HG02870 (cell line): ENCODE data around the gene GPR61.

Source experiments
- ATAC-seq: cut with Tn5 transposase; IDR thresholded peaks from one replicate; pipeline ENCODE4 v1.9.1; 2021; ENCODE audit warnings: mild to moderate bottlenecking, moderate library complexity; ENCODE audit not compliant: unreplicated experiment

Gene GPR61

GRCh38 chr1:109508001-109508872 is 31.4 kb upstream of the GPR61 start:
- no peak for ATAC-seq

- no peak for ATAC-seq
Measured at GRCh38 chr1:109508873-109509175, 30.8 kb upstream of the GPR61 start.

DNA sequence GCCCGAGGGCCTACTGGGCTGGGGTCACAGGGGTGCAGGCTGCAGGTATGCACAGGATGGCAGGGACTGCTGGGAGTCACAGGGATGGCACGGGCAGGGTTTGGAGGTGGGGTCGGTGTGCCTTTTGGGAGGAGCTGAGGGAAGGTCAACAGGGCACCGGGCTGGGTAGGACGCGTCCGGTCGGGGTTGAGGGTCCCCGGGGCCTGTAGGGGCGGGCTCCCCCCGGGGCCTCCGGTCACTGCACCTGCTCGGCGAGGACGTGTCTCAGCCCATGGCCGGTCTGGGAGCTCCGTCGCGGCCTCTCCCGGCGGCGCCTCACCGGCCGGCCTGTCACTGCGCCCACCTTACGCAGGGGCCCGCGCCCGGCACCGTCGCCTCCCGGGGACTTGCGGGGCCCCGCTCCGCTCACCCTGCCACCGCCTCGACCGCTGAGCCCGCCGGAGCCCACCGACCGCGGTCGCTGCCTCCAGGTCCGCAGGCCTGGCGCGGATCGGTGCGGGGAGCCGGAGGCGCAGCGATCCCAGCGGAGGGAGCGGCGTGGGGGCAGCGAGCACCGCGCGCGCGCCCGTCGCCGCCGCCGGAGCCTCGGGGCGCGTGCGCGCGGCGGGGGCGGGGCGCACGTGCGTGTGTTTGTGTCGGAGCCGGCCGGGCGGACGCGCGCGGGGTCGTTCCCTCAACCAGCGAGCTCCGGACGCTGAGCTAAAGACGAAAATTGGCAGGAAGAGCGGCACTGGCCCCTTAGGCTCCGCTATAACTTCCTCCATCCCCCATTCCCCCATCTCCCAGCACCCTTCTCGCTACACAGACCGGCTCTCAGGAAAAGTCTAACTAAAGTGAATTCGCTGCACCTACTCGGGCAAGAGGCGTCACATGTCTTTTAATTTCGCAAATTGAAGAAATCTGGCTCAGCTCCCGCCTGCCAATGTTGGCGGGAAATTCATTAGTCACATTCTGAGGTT is 30.2 kb upstream of the GPR61 start, which contains the start of gene AMIGO1:
TSS of gene AMIGO1 (minus strand) at position 552 of the 959 bp plus-strand sequence. CDS start 815 bp downstream, outside the sequence.
- no peak for ATAC-seq

DNA sequence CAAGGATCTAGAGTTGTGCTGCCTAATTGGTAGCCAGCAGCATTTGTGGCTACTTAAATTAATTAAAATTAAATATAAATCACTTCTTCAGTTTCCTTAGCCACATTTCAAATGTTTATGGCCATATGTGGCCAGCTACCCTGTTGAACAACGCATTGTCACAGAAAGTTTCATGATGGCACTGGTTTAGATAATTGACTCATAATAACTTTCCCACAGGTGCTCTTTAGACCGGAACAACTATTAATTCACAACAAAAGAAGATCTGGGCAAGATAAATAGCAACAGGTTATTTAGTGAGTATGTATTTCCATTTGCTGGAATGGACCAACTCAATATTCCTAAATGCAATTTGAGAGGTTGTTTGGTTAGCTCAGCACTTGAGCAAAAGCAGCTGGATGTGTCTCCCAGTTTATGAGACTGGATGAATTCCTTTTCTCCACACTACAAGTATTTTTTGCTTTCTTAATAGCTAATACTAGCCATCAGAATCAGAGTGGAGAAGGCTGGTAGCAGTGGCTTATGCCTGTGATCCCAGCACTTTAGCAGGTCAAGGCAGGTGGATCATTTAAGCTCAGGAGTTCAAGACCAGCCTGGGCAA is 26.5 kb upstream of the GPR61 start:
- ATAC-seq, result no peak

DNA sequence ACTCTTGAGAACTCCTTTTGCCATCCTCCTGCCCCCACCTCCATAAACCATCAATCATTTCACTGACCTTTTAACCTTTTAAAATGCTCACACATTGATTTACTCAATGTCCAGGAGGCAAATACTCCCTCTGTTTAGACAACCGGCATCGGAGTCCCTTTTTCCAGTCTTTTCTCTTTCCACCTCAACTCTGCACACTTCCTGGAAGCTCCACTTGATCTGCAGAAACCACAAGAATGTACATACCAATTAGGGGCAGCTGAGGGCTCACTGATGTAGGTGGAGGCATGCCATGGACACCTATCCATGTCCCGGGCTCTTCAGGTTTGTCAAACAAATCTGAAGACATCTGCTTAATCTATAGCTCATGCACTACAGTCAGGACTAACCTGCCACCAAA is 24.8 kb upstream of the GPR61 start:
- no peak for ATAC-seq

DNA sequence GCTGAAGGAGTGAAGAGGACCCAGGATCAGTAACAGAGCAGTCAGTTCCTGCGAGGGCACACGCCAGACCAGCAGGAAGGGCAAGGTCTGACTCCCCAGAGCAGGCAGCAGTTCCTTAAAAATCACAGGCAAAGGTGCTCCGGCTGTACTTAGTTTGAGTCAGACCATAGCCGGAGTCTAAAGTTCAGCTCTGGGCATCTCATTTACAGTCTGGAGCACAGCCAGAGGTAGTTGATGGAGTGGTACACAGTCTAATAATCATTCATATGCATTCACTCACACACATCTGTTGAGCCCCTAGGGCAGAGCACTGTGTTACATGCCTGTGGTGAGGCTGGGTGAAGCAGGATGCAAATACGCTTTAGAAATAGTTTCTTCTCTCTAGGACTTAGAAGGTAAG is 22.8 kb upstream of the GPR61 start:
- no peak for ATAC-seq

- no peak for ATAC-seq
Measured at GRCh38 chr1:109517337-109517736, 22.3 kb upstream of the GPR61 start.

DNA sequence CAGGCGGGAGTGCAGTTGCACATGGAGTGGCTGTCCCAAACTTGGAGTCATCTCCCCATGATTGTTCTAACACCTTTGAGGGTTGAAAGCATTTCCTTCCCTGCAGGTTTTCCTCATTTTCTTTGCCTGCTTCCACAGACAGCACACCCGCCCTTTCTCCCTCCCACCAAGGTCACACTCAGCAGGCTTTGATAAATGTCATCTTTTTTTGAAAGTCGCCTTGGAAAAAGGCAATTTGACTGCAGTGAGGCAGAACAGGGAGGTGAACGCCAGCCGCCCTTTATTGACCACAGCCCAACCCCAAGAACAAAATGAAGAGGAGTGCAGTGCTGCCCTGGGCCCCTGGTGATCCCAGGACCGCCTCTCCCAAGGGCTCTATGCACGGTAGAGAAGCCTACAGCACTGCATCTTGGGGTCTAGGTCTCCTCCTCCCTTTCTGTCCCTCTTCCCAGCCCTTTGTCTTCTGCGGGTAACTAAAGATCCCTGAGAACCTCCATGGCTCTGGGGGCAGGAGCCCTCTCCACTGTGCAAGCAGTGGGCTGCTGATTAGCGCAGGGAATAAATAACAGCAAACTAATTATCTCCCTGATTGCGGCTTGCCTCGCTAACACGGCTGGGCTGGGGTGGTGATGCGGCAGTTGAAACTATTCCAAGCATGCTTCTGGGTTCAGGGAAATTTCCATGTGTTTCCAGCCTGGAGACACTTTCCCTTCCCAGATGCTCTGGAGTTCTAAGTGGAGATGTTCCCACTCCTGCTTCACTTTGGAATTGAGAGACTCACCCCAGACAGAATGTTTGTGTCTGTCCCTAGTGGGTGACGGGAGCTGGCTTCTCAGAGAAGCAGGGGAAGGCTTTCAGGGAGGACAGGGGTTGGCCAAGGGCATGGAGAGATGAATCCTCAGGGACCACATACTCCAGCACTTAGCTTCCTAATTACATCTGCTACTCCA is 18.4 kb upstream of the GPR61 start:
- ATAC-seq, result no peak

DNA sequence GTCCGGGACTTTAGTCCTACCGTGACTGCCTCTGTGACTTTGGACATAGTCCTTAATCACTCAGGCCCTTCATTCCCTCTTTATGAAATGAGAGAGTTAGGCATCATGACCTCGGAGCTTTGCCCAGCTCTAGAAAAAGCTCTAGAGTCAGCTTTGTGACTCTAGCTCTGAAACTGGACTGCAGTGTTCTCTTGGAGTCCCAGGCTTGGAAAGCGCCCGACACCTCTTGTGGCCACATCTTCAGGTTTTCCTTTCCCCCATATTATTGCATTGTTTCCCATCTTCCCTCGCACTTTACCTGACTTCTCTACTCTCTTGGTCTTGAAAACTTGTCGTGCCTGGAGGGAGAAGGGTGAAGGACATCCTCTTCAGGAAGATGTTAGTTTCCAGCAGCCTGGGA is 17.6 kb upstream of the GPR61 start:
- ATAC-seq, result no peak

DNA sequence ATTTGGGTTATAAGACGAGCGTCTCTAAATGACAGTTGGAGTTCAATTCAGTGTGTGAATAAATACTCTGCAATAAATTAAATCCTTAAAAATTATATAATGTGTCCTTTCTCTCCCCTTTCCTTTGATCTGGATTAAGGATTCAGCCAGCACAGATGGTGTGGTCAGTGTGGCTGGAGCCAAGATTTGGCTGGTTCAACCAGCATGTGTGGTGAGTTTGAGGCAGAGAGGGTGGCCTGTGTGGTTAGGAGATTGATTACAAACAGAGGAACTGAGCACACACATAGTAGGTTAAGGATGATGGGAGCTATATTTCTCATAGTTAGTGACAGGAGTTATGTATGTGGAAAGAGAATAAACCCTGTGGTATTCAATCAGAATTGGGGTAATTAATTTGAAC is 16.0 kb upstream of the GPR61 start:
- ATAC-seq, result no peak

- peak; percentile 76 for ATAC-seq
Measured at GRCh38 chr1:109527098-109527811, 12.4 kb upstream of the GPR61 start.

DNA sequence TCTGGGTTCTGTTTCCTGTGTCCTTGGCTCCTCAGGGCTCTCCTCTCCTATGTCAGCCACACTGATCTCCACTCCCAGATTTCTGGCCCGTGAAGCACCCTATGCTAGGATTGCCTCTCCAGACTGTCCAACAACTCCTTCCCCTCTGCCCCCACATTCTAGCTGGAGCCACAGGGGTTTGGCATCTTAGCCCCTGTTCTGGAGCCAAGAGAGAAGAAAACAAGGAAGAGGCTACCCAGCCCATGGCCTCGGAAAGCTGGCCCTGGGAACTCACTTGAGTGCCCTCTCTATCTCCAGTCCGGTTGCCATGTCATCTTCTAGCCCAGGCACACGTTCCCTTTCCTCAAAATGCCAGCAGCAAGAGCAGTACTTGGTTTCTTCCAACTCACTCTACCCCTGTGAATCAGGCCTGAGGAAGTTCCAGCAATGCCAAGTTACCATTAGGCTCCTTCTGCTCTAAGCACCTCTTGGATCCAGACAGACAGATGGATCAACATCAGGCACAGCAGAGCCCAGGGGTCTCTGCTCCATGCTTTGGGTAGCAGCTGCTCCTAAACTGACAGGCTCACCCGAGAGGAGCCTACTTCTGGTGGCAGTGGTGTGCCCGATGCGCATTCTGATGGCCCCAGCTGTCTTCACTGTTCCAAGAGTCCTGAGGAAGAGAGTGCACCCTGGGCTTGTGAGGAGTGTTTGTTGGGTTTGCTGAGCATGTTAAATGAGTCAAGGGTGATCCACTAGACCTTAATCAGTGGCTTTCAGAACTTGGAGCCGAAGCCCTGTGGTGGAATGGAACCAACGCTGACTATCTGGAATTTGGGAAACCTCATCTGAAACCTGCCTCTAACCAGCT is 11.6 kb upstream of the GPR61 start:
- ATAC-seq, result no peak

DNA sequence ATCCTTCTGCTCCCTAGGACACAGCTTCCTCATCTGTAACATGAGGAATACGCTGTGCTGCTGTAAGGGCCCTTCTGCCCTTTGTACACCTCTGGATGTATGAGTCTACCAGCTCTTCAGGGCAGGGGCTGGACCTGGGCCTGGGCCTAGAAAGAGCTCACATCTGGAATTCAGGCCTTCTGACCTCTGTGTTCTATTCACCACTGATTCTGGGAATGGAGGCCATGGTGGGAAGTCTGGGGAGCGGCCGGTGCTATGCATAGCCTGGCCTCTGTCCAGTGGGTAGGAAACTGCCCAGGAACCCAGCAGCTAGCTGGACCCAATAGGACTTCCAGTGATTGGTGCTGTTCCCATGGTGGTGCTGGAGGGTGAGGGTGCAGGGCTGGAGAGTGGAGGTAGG is 11.0 kb upstream of the GPR61 start:
- ATAC-seq, result no peak

- no peak for ATAC-seq
Measured at GRCh38 chr1:109529881-109530456, 9.7 kb upstream of the GPR61 start.

DNA sequence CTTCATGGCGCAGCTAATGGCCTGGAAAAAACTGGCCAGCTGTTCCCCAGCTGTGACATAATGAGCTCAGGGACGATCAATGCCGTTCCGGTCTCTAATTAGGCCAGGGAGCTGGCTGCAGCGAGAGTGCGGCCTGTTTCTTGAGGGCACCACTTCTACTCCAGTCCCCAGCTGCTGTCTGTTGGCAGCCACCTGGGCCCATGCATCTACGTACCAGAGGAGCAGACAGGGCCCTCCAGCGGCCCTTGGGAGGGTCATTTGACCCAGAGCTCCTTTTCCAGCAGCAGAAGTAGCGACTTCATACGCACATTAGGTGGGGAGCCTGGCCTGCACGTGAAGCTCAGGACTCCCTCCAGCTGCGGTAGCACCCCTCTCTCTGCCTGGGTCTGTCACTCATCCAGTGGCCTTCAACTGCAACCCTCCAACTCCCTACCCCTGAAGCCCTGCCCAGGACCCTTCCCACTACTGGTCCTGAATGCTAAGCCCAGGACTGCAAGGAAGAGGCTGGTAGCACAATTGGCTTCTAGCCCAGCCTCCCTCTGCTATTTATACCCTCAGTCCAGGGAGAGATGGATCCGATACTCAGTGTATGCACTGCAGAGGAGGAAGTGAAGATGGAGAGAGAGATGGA is 9.1 kb upstream of the GPR61 start:
- no peak for ATAC-seq

DNA sequence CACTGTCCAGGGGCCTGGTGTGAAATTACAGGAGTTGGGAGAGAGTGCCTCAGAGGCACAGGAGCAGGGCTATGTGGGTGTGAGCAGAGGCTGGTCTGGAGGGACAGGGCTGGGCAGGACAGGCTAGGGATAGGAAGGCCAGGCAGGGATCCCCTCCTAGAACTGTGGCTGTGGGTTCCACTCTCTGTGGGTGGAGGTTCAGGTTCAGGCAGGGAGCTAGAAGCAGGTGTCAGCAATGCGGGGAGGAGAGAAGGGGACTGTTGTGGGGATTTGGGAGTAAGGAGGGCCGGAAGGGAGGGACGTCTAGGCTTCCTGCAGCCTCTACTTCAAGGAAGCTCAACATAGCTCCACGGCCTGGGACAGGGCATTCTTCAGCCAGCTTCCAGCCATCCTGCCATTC is 8.3 kb upstream of the GPR61 start:
- ATAC-seq, result no peak

- ATAC-seq, result no peak
Measured at GRCh38 chr1:109531826-109532364, 7.8 kb upstream of the GPR61 start.
